ENCODE data around the gene NTM.

NTM gene

GRCh38 chr11:131685906-131686305, 315.5 kb downstream of the NTM start:
- H3K36me3 ChIP-seq (ENCODE audit: control insufficient read depth in 2 of 2, insufficient read depth in 1 of 2, low read length in 2 of 2) = no peaks in the 10 kb centered on the region
- TF ChIP-seq ZNF23 (tag by site-specific recombination; IDR thresholded peaks at IDR 0.05; ENCODE audit: borderline replicate concordance) (no peak), HOXD13 (CRISPR knock-in tag; IDR thresholded peaks at IDR 0.05; ENCODE audit: borderline replicate concordance) (no peak), SCRT2 (tag by site-specific recombination; IDR thresholded peaks at IDR 0.05) (no peak), ZNF292 (tag by site-specific recombination; IDR thresholded peaks at IDR 0.05; ENCODE audit: borderline replicate concordance, low read depth) (no peak), ZBTB10 (tag by site-specific recombination; IDR thresholded peaks at IDR 0.05) (no peak), BCL11B (tag by site-specific recombination; IDR thresholded peaks at IDR 0.05; ENCODE audit: low read depth) (no peak), ZNF311 (tag by site-specific recombination; IDR thresholded peaks at IDR 0.05; ENCODE audit: borderline replicate concordance) (no peak), ZNF747 (tag by site-specific recombination; IDR thresholded peaks at IDR 0.05) (no peak), ZFP37 (tag by site-specific recombination; IDR thresholded peaks at IDR 0.05) (no peak), ZNF510 (tag by site-specific recombination; IDR thresholded peaks at IDR 0.05; ENCODE audit: insufficient replicate concordance) (no peak), MYNN (tag by site-specific recombination; IDR thresholded peaks at IDR 0.05; ENCODE audit: borderline replicate concordance) (no peak), ZBTB11 (tag by site-specific recombination; conservative IDR thresholded peaks at IDR 0.05; ENCODE audit: low read depth) (no peak), ZNF521 (tag by site-specific recombination; IDR thresholded peaks at IDR 0.05) (no peak), REST (tag by site-specific recombination; IDR thresholded peaks at IDR 0.05) (no peak), ZFP41 (tag by site-specific recombination; IDR thresholded peaks at IDR 0.05; ENCODE audit: borderline replicate concordance) (no peak), ZNF394 (tag by site-specific recombination; IDR thresholded peaks at IDR 0.05; ENCODE audit: borderline replicate concordance) (no peak), ZNF426 (tag by site-specific recombination; IDR thresholded peaks at IDR 0.05) (no peak), ZNF530 (tag by site-specific recombination; IDR thresholded peaks at IDR 0.05; ENCODE audit: low read depth) (no peak)
- ChIA-PET POLR2A (no interaction called here), CTCF (interaction anchor here (0.7 to 5.7 kb wide), 4 partner anchors 9 to 334 kb away, joined by 3 to 32 read pairs (median 10); no protein-coding TSS in a partner anchor)
- H3K9me3 ChIP-seq (ENCODE audit: control insufficient read depth, insufficient read depth, low read depth, low read length) = no peaks in the 10 kb centered on the region
- H3K4me1 ChIP-seq (ENCODE audit: control insufficient read depth, insufficient read depth, low read length) = no peaks in the 10 kb centered on the region
- no peak overlapping the region for H3K27ac ChIP-seq (ENCODE audit: extremely low read depth, low read depth, low read length)
- H3K4me3 ChIP-seq (ENCODE audit: low read depth, low read length) = no peak overlapping the region

Data from HEK293 (cell line).